ENCODE data around the gene TCOF1.
"Not testable (repeated sequence)": the region's sequence is repeated elsewhere in the genome, so short reads cannot be mapped to it uniquely, and the experiment has no call there.

Gene TCOF1

DNA sequence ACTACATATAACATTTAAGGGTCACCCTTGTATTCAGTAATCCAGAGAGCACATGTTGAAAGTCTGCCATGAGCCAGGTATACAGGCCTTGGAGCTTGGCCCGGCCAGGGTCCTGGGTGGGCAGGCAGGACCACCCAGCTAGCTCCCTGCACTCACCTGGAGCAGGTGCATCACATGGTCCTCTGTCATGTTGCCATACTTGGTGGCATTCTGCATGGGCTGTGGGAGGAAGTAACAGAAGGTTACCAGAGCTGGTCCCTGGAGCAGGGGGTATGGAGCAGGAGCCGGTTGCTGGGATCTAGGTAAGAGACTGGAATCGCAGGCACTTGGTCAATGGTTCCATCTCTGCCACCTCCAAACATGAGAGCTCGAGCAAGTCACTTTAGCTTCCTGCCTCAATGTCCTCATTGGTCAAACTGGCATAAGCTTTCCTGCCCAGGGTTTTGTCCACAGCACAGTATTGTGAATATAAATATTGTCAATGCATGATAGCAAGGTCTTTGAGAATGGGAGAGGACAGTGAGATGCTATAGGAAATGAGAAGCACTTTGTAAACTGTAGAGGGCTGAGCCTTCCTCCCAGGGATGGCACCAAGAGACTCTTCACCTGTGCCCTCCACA lies 48.7 kb downstream of the TCOF1 start:
- DNase-seq: no peak

DNA sequence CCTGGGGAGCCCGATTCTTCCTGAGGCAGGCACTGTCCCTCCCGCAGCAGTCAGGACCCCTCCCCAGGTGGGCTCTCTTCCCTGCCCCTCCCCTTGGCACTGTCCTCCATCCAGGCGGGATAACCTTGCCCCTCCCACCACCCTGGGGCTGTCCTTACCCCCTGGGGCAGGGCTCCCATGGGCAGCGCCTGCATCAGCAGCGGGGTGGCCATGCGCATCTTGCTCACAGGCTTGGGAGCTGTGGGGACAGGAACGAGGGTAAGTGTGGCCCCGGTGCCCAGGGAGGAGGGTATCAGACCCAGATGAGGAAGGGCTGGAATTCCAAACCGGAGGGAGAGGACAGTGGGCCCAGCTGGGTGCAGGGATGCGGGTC lies 49.2 kb downstream of the TCOF1 start:
- DNase-seq: no peak

DNA sequence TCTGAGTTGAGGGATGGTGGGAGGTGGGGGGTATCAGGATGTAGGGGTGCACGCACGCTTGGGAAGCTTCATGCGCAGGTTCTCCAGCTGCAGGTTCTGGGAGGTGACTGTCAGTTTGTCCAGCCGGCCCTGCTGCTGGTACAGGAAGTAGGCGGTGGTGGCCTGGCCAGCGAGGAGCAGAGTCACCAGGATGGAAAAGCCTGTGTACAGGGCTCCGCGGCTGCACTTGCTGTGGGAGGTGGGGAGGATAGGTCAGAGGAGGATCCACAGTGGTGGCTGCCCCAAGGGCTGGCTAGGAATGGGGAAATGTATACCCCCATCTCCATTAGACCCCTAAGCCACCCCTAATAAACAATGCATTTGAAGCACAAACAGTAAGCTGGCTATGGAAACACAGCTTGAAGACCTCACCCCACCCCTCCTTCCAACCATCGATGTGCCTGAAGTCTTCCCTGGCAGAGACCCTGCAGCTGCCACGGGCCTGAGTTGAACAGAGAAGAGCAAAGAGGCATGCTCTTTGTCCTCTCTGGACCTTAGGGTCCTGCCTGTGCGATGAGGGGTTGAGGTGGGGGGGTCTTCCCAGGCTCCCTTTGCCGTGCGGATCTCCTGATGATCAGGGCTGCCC lies 49.7 kb downstream of the TCOF1 start:
- DNase-seq: no peak

DNA sequence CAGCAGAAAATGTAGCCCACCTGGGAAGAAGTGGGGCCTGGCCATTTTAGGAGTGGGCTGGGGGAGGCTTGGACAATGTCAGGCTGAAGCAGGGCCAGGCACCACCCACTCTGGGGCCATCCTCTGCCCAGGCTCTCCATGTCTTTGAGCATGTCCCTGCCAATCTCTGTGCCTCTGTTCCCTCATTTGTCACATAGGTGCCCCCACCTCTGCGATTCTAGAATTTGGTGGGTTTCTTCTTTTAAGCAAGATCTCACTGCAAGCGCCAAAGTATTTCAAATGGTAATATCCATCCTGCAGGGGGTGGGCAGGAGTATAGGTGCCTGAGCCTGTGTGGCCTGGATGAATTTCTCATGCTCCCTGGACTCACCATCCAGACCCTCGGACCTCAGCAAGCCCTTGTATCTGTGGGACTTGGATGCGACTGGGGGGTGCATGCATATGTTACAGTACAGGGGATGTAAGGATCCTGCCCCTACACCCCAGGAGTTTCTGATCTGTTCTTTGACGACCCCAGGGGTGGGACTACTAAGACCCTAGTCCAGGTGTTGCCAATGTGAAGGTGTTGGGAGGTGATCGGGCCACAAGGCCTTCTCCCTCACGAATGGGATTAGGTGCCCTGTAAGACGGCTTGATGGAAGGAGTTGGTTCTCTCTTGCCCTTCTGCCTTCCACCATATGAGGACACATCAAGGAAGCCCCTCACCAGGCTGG lies 50.9 kb downstream of the TCOF1 start:
- DNase-seq: no peak

DNA sequence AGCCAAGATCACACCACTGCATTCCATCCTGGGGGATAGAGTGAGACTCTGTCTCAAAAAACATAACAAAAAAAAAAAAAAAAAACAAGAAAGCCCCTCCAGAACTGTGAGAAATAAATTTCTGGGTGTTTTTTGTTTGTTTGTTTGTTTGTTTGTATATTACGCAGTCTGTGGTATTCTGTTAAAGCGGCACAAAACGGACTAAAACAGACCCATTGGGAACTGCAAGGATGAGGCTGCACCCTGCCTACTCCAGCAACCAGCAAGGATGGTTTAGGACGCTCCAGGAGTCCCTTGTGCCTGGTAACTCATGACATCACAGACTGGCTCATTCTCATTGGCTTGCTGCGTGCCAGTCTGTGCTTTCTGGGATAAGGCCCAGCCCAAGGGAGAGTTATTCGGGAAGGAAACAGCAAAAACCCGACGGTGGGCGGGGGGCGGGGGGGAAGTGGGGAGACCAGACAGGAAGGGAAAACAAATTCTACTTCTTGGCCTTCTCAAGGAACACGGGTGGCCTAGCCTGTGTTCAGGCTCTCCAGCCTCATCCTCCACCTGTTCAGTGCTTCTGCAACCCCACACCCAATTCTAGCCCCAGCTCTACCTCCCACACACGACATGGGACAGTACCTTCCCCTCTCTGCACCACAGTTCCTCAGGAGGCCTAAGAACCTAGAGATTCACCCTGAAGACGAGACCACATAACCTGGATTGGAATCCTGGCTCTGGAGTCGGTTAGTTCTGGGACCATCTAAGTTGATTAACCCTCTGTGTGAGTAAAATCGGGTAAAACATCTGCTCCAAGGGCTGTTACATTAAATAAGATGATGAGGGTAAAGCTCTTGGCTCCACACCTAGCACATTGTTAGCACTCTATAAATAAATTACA lies 52.4 kb downstream of the TCOF1 start:
- DNase-seq: peak; percentile 73

DNA sequence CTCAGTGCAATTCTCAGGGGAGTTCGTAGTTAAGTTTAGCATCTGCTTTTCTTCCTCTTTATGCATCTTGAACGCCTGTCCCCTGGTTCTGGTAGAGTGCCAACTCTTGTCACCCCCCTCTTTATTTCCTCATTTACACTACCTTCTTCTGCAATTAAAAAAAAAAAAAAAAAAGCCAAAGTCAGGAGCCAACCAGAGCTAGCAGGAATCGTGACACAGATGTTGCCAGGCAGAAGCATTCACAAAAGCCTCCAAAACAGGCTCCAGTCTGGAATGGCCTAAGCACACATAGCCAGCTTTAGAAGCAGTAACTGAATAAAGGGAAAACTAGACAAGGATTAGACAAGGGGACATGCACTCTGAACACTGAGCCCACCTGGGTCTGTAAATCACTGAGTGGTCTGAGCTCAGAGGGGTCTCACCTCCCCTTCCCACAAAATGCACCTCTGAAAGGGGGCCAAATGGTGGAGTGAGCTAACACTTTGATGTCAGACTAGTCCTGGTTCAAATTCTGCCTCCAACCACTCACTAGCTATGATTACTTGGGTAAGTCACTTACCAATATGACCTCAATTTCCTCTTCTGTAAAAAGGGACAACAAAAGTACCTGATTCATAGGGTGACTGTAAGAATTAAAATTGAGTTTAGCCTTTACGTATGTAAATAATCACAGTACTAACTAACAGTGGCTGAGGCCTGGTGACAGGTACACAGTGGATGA lies 53.2 kb downstream of the TCOF1 start:
- DNase-seq: peak; percentile 77

DNA sequence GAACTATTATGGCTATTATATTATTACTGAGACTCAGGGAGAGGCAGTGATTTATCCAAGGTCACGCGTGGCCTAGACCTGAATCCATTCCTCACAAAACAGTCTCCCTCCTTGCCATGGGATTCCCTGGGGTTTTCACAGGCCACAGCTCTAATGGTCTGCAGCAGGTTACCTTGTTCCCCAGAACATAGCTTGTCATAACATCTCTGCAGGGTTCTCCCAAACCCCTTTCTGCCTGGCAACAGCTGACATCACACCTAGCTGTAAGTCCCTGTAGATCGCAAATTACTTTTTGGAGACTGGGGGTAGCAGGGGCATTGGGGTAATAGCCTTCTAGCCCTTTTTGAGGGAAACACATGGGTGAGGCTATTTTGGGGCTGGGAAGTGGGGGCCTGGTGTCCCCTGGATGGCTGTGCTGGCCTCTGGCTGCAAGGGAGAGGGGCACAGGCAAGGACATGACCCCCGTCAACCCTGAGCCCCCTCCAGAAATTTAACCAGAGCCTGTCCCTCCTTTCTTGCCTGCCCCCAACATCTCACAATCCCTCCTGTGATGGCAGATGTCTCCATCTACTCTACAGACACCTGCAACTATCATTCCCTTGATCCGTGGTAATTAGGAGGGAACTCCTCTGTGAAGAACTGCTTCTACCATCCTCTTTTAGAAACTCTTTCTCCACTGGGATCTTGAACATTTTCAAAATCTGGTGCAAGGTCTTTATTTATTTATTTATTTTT lies 53.9 kb downstream of the TCOF1 start:
- peak; percentile 81 for DNase-seq

DNA sequence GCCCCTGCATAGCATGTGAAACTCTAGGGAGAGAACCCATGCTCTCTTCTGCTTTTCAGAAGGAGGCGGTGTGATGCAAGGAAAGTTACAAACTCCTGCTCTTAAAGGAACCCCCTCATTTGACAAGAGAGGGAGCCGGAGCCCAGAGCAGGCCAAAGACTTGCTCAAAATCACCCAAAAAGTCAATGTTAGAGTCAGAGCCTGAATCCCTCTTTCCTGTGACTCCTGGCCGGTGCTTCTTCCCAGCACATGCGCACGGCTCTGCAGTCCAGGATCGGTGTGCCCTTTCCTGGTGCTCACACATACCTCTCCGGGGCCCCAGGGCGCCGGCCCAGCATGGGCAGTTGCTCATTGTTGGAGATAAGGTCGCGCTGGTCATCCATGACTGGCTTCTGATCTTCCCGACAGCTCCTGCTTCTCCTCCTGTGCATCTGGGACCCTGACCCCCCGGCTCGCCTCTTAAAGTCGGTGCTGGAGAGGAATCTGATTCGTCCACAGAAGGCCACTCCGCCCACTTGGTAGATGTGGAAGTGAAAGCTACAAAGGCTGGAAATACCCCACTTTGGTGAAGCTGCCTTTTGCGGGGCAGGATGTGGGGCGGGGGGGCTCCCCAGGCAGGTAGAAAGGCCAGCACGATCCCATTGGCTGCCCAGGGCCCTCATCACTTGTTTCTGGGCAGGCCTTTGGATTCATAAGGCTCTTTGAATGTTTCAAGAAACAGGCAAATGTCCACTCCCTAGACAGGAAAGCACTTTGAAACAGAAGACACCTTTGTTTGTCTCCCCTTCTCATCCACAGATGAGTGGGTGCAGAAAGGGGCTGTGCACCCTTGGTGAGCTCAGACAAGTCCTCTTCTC lies 55.0 kb downstream of the TCOF1 start, which contains the start of gene CD74:
Gene CD74, minus strand, starts transcription at position 592 of the 857 bp plus-strand sequence. Its CDS starts 161 bp downstream, at position 431.
- DNase-seq: peak; percentile 98

DNA sequence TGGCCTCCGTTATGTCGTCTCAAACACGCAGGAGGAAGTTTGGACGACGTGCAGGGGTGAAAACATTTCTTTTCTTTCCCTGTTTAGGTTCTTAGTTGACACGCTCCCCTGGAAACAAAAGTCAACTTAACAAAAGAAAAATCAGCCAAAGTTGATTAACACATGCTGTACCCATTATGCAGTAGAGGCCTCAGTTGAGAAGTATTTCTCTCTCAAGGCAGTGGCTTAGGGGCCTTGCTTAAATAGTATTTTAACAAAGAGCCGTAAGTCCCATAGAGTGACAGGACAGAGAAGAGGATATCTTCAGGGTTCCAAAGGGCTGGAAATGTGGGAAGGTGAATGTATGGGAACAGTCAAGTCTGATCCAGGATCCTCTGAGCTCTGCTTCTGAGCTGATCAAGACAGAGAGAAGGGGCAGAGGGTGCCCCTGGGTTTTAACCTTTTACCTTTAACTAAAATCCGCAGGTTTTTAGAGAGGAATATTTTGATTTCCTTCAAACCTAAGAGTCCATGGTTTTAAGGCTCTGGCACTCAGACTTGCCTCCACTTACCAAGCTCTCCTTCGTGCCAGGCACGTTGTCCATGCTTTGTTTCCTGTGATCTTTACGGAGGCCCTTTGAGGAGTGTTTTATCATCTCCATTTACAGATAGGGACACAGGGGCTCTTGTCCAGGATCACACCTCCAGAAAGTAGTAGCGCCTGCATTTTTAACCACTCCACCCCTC lies 55.8 kb downstream of the TCOF1 start:
- no peak for DNase-seq

DNA sequence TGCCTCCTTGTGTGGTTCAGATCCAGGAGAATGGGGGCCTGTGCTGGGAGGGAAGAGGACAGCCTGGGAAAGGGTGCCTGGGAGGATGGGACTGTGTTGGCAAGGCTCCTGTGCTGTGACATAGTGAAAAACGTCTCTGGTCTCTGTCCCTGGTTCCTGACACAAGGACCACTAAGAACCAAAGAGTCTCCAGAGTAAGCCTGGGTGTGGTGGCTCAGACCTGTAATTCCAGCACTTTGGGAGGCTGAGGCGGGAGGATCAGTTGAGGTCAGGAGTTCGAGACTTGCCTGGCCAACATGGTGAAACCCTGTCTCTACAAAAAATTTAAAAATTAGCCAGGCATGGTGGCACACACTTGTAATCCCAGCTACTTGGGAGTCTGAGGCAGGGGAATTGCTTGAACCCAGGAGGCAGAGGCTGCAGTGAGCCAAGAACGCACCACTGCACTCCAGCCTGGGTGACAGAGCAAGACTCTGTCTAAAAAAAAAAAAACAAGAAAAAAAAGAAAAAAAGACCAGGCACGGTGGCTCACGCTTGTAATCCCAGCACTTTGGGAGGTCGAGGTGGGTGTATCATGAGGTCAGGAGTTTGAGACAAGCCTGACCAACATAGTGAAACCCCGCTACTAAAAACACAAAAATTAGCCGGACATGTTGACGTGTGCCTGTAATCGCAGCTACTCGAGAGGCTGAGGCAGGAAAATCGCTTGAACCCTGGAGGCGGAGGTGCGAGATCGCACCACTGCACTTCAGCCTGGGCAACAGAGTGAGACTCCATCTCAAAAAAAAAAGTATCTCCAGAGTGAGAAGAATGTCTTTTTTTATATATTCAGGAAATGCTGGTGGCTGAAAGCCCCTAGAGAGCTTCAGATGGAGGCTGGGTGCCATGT lies 56.6 kb downstream of the TCOF1 start:
- not testable (repeated sequence) for DNase-seq

DNA sequence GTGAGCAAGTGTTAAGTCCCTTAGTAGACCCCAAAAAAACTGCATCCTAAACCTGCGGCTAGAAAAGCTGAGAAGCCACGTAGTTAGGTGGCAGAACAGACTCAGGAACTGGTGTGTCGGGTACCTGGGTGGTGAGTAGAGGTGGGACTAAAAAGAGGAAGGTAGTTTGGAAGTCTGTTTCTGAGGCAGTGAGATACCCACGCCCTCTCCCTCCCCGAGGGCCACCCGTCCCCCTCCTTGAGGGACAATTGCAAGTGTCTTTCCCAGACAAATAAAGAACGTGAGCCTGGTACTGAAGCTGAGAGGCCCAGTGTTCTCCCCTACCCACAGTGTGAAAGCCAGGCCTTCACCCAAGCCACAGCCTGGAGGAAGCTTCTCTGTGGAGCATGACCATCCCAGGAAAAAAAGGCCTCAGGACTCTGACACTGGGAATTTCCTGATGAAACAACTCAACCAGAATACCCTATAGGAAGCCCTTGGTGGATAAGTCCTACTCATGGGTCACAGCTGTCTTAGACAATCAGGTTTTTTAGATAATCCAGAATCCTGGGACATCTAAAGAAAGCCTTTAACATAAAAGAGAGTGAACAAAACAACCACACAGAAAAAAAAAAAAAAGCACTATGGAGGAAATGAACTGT lies 62.3 kb downstream of the TCOF1 start:
- peak; percentile 67 for DNase-seq

DNA sequence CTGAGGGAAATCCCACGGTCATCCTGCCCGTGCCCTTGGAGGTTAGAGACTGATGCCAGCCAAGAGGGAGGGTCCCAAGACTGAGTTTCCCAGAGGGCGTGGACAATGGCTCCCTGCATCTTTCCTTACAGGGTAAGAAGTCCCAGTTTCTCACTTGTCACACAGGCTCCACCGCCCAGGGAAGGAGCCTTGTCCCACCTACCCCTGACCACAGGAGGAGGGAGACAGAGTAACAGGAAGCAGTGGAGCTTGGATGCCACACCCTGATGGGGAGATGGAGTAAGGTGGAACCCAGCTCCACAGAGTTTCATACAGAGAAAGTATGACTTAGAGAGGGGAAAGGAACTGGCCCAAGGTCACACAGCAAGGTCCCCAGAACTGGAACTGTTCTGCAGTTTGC lies 64.6 kb downstream of the TCOF1 start:
- DNase-seq: no peak

DNA sequence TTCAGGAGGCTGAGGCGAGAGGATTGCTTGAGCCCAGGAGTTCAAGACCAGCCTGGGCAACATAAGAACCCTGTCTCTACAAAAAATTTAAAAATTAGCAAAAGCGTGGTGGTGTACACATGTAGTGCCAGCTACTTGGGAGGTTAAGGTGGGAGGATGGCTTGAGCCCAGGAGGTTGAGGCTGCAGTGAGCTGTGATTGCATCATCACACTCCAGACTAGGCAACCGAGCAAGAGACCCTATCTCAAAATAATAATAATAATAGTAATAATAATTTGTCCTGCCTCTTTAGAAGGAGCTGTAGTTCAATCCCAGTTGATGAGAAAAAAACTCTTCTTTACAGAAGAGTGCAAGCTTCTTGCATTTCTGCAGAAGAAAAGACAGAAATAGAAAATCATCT lies 65.3 kb downstream of the TCOF1 start:
- DNase-seq: no peak

DNA sequence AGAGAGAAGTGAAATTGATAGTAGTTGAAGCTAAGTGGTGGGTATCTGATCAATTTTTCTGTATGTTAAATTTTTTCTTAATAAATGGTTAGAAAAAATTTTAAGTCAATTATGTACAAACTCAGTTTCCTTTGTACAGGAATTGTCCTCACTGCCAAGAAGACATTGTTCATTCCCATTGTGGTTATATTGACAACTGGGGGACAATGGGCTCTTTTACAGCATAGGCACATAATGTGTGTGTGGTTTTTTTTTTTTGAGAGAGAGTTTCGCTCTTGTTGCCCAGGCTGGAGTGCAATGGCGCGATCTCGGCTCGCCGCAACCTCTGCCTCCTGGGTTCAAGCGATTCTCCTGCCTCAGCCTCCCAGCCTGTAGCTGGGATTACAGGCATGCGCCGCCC lies 68.7 kb downstream of the TCOF1 start:
- DNase-seq: not testable (repeated sequence)

DNA sequence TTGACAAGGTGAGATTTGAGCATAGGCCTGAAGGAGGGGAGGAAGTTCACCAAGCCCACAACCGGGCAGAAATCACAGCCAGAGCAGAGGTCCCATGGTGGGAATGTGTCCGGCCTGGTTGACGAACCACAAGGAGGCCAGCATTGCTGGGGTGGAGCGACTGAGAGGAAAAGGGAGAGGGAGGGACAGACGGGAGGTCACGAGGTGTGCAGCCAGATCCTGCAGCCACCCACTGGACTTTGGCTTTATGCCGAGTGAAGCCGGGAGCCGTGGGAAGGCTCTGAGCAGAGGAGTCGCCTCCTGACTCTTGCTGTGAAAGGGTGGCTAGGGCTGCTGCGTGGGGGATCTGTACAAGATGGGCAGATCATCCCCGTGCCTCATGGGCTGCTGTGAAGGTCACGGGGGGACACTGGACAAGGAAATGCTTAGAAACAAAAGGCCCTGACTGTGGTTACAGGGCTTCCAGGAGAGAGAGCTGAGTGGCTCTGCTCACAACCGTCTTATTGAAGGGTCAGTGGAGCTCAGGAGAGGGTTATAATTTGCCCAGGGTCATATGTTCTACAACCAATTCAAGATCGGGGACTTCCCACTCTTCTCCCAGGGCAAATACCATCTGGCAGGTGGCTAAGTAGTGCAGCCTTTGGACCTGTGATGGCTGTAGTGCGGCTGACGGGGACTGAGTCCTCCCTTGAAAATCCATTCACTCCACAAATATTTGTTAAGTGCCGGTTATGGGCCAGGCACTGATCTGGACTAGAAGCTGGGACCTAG lies 70.8 kb downstream of the TCOF1 start:
- no peak for DNase-seq

DNA sequence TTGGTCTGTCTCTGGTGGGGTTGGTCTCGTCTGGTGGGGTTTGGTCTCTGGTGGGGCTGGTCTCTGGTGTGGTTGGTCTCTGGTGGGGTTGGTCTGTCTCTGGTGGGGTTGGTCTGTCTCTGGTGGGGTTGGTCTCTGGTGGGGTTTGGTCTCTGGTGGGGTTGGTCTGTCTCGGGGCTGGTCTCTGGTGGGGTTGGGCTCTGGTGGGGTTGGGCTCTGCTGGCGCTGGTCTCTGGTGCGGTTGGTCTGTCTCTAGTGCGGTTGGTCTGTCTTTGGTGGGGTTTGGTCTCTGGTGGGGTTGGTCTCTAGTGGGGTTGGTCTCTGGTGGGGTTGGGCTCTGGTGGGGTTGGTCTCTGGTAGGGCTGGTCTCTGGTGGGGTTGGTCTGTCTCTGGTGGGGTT lies 71.5 kb downstream of the TCOF1 start:
- no peak for DNase-seq

DNA sequence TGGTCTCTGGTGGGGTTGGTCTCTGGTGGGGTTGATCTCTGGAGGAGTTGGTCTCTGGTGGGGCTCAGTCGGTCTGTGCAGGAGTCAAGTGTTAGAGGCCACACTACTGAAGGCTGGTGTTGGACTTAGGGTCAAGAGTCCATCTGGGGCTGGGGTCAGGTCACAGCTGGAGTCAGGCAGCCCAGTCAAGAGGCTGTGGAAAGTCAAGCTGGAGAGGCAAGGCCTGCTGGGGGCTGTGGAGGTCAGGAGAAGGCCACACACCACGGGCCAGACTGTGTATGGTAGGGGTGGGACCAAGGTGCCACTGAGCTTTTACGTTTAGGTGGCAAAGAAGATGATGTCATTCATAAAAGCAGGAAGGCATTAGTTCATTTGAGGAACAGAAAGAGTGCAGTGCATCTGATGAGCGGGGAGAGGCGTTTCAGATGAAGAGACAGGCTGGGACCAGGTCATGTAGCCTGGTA lies 71.9 kb downstream of the TCOF1 start:
- peak; percentile 70 for DNase-seq

DNA sequence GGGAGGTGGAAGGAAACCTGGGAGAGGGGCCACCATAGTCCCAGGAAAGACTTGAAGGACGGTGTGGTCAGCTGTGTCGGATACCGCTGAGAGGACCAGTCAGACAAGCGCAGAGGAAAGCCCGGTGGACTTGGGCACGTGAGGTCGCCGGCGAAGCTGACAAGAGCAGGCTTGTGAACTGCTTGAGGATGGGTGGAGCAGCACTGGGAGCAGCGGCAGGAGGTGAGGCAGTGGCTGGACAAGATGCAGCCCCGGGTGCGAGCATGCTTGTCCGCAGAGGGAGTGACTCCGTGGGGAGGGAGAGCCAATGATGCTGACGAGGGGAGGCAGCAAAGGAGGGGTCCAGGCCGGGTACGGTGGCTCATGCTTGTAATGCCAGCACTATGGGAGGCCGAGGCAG lies 73.6 kb downstream of the TCOF1 start:
- DNase-seq: no peak

Measured in CD4-positive, alpha-beta T cell treated with Interferon gamma for 1 hour (primary cell).